Stimulated activated naive CD4-positive, alpha-beta T cell treated with Interleukin-2 at 50 U/mL for 16 hours (primary cell): Measurements from ENCODE around the gene CCDC179.

Source experiments
- DNase-seq: peaks from one replicate; lab custom pipeline; 2025; lab: John Stamatoyannopoulos, UW

The CCDC179 gene

GRCh38 chr11:22807855-22808570, 52.3 kb downstream of the CCDC179 start:
- DNase-seq, result no peak

DNA sequence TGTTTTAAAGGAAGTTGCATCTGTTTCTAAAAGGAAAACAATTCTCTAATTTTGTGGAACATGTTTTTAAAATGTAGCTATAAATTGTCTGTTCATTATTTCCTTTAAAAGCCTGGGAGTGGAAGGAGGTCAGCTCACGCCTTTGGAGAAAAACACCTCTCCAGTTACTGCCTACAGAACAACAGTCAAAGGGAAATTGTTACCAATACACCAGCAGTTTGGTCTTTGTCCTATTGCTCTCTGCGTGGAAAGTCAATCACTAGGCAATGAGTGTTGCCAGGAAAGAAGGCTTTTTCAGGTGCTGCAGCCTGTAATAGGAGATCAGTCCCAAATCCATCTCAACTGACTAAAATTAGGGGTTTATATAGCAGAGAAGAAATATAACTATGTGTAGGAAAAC, 52.9 kb downstream of the CCDC179 start:
- DNase-seq, result no peak

GRCh38 chr11:22802861-22803260, 57.4 kb downstream of the CCDC179 start:
- no peak for DNase-seq

DNA sequence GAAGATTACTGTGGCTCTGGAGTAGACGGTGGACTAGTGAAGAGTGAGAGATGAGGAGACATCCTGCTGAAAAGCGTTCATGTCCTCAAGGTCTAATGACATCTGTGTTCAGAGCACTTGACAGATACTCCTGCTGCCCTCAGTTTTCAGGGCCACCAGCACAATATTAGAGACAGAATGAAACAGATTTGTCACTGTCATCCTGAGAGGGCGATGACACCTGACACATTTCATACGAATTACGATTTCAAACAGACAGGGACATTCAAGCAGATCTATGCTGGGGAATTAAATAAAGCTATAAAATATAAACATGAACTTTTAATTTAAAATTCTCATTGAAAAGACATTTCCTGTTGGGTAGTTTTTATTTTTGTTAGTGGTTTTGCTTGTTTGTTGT, 59.8 kb downstream of the CCDC179 start:
- DNase-seq, result no peak

DNA sequence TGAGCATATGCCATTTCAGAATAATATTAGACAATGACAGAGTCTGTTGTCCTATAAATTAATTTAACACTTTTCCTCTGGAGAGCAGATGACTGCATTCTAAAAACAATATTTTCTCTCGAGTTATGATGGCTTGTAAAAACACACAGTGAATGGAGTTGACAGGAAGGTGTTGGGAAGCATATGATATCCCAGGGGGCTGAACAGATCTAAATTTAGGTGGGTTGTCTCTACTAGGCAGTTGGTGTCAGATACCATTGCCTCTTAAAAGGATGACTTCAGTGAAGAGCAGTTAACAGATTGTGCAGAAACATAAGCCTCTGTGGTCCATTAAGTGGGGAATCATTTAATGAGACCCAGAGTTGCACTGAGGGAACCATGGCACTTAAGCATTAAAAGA, 61.4 kb downstream of the CCDC179 start:
- DNase-seq, result no peak

DNA sequence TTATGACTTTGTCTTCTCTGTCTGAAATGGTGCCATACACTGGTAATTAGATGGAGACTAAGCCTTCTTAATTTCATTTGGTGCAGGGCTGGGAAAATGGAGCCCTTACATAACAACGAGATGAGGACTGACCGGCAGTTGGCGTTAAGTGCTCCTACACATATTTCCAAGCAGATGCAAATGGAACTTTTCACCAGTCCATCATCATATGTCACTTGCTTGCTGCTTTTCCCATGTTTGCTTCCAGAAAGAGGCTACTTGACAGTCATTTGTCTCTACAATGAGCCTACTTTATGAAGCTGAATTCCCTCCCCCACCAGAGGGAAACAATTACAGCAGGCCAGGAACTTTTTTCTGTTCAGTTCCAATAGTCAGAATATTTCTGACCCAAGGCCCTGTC, 63.2 kb downstream of the CCDC179 start:
- no peak for DNase-seq
